ENCODE results near the gene NOD1.

The NOD1 gene

GRCh38 chr7:30503274-30504212 is 25.0 kb upstream of the NOD1 start:
- TF ChIP-seq ZNF70 (CRISPR knock-in tag; IDR thresholded peaks at IDR 0.05) (no peak), GLIS3 (CRISPR knock-in tag; IDR thresholded peaks at IDR 0.05) (no peak), CSDC2 (CRISPR knock-in tag; IDR thresholded peaks at IDR 0.05) (no peak), ZFP3 (CRISPR knock-in tag; IDR thresholded peaks at IDR 0.05) (no peak), CSRNP3 (CRISPR knock-in tag; IDR thresholded peaks at IDR 0.05) (no peak), ZC3H10 (CRISPR knock-in tag; IDR thresholded peaks at IDR 0.05) (no peak), ZFP30 (CRISPR knock-in tag; IDR thresholded peaks at IDR 0.05) (no peak), ZNF565 (CRISPR knock-in tag; conservative IDR thresholded peaks at IDR 0.05; ENCODE audit: low read depth) (no peak), ISL1 (CRISPR knock-in tag; IDR thresholded peaks at IDR 0.05) (no peak), TSHZ2 (CRISPR knock-in tag; IDR thresholded peaks at IDR 0.05) (no peak)
- ATAC-seq, result no peak

- no peak for ATAC-seq
- TF ChIP-seq ZFP30 (CRISPR knock-in tag; IDR thresholded peaks at IDR 0.05) (no peak), ZC3H10 (CRISPR knock-in tag; IDR thresholded peaks at IDR 0.05) (no peak), ESRRG (CRISPR knock-in tag; IDR thresholded peaks at IDR 0.05) (no peak), PPARA (CRISPR knock-in tag; IDR thresholded peaks at IDR 0.05; ENCODE audit: borderline replicate concordance) (no peak), CSDC2 (CRISPR knock-in tag; IDR thresholded peaks at IDR 0.05) (no peak), ZNF565 (CRISPR knock-in tag; conservative IDR thresholded peaks at IDR 0.05; ENCODE audit: low read depth) (no peak), RARB (CRISPR knock-in tag; IDR thresholded peaks at IDR 0.05) (no peak), POU6F1 (CRISPR knock-in tag; IDR thresholded peaks at IDR 0.05; ENCODE audit: borderline replicate concordance, low read depth) (no peak), ISL1 (CRISPR knock-in tag; IDR thresholded peaks at IDR 0.05) (no peak), TSHZ2 (CRISPR knock-in tag; IDR thresholded peaks at IDR 0.05) (no peak)
Measured at GRCh38 chr7:30502470-30503251, 24.1 kb upstream of the NOD1 start.

GRCh38 chr7:30501264-30501663 is 22.7 kb upstream of the NOD1 start:
- TF ChIP-seq CSDC2 (CRISPR knock-in tag; IDR thresholded peaks at IDR 0.05), result no peak
- no peak for ATAC-seq

- no peak for ATAC-seq
- TF ChIP-seq TOX (CRISPR knock-in tag; IDR thresholded peaks at IDR 0.05; ENCODE audit: borderline replicate concordance), result no peak
- no peak for TF ChIP-seq ESRRG (CRISPR knock-in tag; IDR thresholded peaks at IDR 0.05)
- TF ChIP-seq SNAI2 (CRISPR knock-in tag; IDR thresholded peaks at IDR 0.05), result no peak
- TF ChIP-seq ZFP30 (CRISPR knock-in tag; IDR thresholded peaks at IDR 0.05), result no peak
- no peak for TF ChIP-seq PPARA (CRISPR knock-in tag; IDR thresholded peaks at IDR 0.05; ENCODE audit: borderline replicate concordance)
- TF ChIP-seq CSDC2 (CRISPR knock-in tag; IDR thresholded peaks at IDR 0.05), result no peak
- TF ChIP-seq CREB5 (CRISPR knock-in tag; IDR thresholded peaks at IDR 0.05; ENCODE audit: low read depth), result no peak
- no peak for TF ChIP-seq PATZ1 (CRISPR knock-in tag; IDR thresholded peaks at IDR 0.05; ENCODE audit: borderline replicate concordance)
- TF ChIP-seq RARB (CRISPR knock-in tag; IDR thresholded peaks at IDR 0.05), result no peak
- TF ChIP-seq ARNTL (CRISPR knock-in tag; IDR thresholded peaks at IDR 0.05; ENCODE audit: borderline replicate concordance, low read depth), result no peak
Measured at GRCh38 chr7:30493228-30493627, 14.6 kb upstream of the NOD1 start.
